GM04503 (cell line): ENCODE measurements around the gene SRM.

Experiments used
- DNase-seq: peaks from one replicate; pipeline ENCODE4 v3.0.0-alpha.2; 2012; ENCODE audit warnings: low read depth

SRM gene

GRCh38 chr1:11013160-11013531, 46.7 kb downstream of the SRM start:
- DNase-seq = peak; percentile 5

GRCh38 chr1:11012260-11013159, 47.3 kb downstream of the SRM start, which contains the start of gene TARDBP:
Gene TARDBP, plus strand, starts transcription at chr1:11012654. Its CDS starts 1,074 bp downstream, at chr1:11013728.
- DNase-seq = peak; percentile 47
